HepG2 (cell line): ENCODE results near the gene UGT2B28. TPM values are rescaled to one million over a fixed set of nuclear protein-coding genes. Genes with fewer than 3 reads are reported as not detected.
A peak's percentile ranks its signal among the peaks of the same experiment; 100 is the strongest.
"Not testable (repeated sequence)": the region's sequence is repeated elsewhere in the genome, so short reads cannot be mapped to it uniquely, and the experiment has no call there.

Experiments
- ATAC-seq: fragments of 200-7000 bp; cut with Tn5 transposase; 3 replicates; pipeline ENCODE4 v1.9.1; 2020; ENCODE audit warnings: mild to moderate bottlenecking, moderate library complexity
- Bru-seq: library from RNA; stranded (reverse); fragments of 400-500 nt; gene quantifications from one replicate; lab custom pipeline; 2021; lab: Mats Ljungman, UMichigan
- BruChase-seq, 2 experiments: library from RNA; stranded (reverse); fragments of 400-500 nt; gene quantifications; one replicate each; lab custom pipeline; 2021; lab: Mats Ljungman, UMichigan
- BruUV-seq: library from RNA; stranded (reverse); fragments of 400-500 nt; replicated peaks from 2 replicates; lab custom pipeline; 2021; lab: Mats Ljungman, UMichigan
- CTCF ChIA-PET: fragments of 300-600 bp; formaldehyde crosslinking; extraction: SDS; loops from one replicate; lab custom pipeline; 2021; ENCODE audit warnings: low total read pairs, inconsistent platforms, low intra/inter-chr PET ratio; lab: Yijun Ruan, JAX
- POLR2A ChIA-PET: fragments of 350-600 bp; sonication (Branson Sonifier 250); formaldehyde crosslinking; loops from one replicate; lab custom pipeline; 2020; ENCODE audit warnings: antibody characterized with exemption, inconsistent platforms; lab: Yijun Ruan, JAX
- DNase-seq: peaks from one replicate; pipeline ENCODE4 v3.0.0-alpha.2; 2015; ENCODE audit warnings: low spot score
- FAIRE-seq: peaks from 3 replicates; lab custom pipeline; 2011; peaks lifted over from hg19 to GRCh38; lab: Jason Lieb, UNC
- H2AFZ ChIP-seq: one replicate; pipeline ENCODE4 v1.6.1; 2011; ENCODE audit warnings: low read length, inconsistent platforms
- H3K27ac ChIP-seq: fragments of 300-600 bp; 3 replicates; pipeline ENCODE4 v1.8.0; 2011; ENCODE audit warnings: mixed run types, mild to moderate bottlenecking, mixed read lengths, low read length, inconsistent platforms; ENCODE audit not compliant: insufficient read depth; ENCODE audit errors: extremely low read length
- H3K27me3 ChIP-seq, 2 experiments: fragments of 200-600 bp in 1 of 2; 2 replicates in 1 of 2; 3 replicates in 1 of 2; pipeline versions ENCODE4 v1.6.0 to v1.8.0; 2011; ENCODE audit warnings: low read length in 2 of 2, mild to moderate bottlenecking in 2 of 2, moderate library complexity in 2 of 2, inconsistent platforms in 1 of 2; ENCODE audit not compliant: insufficient read depth in 2 of 2, control insufficient read depth in 1 of 2
- H3K36me3 ChIP-seq, 2 experiments: fragments of 200-600 bp in 1 of 2; replicated peaks in 1 of 2; 2 replicates in 1 of 2; 3 replicates in 1 of 2; pipeline versions ENCODE4 v1.5.1 to v1.8.0; 2011; ENCODE audit warnings: low read length in 2 of 2, inconsistent platforms in 1 of 2; ENCODE audit not compliant: insufficient read depth in 2 of 2, control insufficient read depth in 1 of 2
- H3K4me1 ChIP-seq: 2 replicates; pipeline ENCODE4 v1.5.1; 2012; ENCODE audit warnings: low read length, inconsistent platforms; ENCODE audit not compliant: insufficient read depth
- H3K4me2 ChIP-seq: 2 replicates; pipeline ENCODE4 v1.6.0; 2011; ENCODE audit warnings: low read depth, low read length, inconsistent platforms
- H3K4me3 ChIP-seq, 3 experiments: fragments of 200-600 bp in 1 of 3; sonication (generic), shearing (Covaris generic) in 1 of 3; replicated peaks in 1 of 3; 2 replicates each; pipeline ENCODE4 v1.5.1; 2011 to 2016; ENCODE audit warnings: low read length in 3 of 3, inconsistent platforms in 2 of 3, low read depth in 2 of 3, mild to moderate bottlenecking in 2 of 3, control low read depth in 1 of 3, mixed read lengths in 1 of 3; ENCODE audit not compliant: insufficient read depth in 1 of 3
- H3K79me2 ChIP-seq: one replicate; pipeline ENCODE4 v1.6.1; 2011; ENCODE audit warnings: low read length, inconsistent platforms; ENCODE audit not compliant: insufficient read depth
- H3K9ac ChIP-seq: 2 replicates; pipeline ENCODE4 v1.6.0; 2011; ENCODE audit warnings: mild to moderate bottlenecking, low read depth, low read length, inconsistent platforms; ENCODE audit not compliant: insufficient read depth
- H3K9me3 ChIP-seq: 2 replicates; pipeline ENCODE4 v1.5.1; 2012; ENCODE audit warnings: mild to moderate bottlenecking, low read length
- H4K20me1 ChIP-seq: 2 replicates; pipeline ENCODE4 v1.6.0; 2011; ENCODE audit warnings: inconsistent platforms, mild to moderate bottlenecking, low read length, moderate library complexity; ENCODE audit not compliant: insufficient read depth
- EEA1 ChIP-seq: sonication (generic); formaldehyde crosslinking; IDR thresholded peaks from 2 replicates; pipeline ENCODE4 v1.5.1; 2020; ENCODE audit warnings: mild to moderate bottlenecking, missing genetic modification reagents, borderline replicate concordance
- GATAD2A ChIP-seq: IDR thresholded peaks from 2 replicates; pipeline ENCODE4 v1.6.1; 2016
- RARA ChIP-seq: IDR thresholded peaks from 2 replicates; pipeline ENCODE4 v1.6.1; 2016; ENCODE audit warnings: missing genetic modification reagents, missing compliant biosample characterization
- ZBTB4 ChIP-seq: sonication (generic); formaldehyde crosslinking; IDR thresholded peaks from 2 replicates; pipeline ENCODE4 v1.4.0; 2020; ENCODE audit warnings: missing genetic modification reagents, mild to moderate bottlenecking, borderline replicate concordance
- WGBS: methylation state at CpG from one replicate; pipeline ENCODE4 v1.1.6; 2017; ENCODE audit warnings: low lambda C conversion rate; 5-methylcytosine and 5-hydroxymethylcytosine counted together
- in situ Hi-C: cut with HindIII; loops from 2 replicates; pipeline ENCODE4 v1.10.0; 2017; ENCODE audit warnings: low pct_unique_long_range_greater_than_20kb; ENCODE audit not compliant: extremely low pct_ligation_motif_present
- intact Hi-C: fragments of 100-400 bp; cut with micrococcal nuclease; formaldehyde crosslinking; loops from one replicate; pipeline ENCODE4 v1.10.0; 2022; ENCODE audit not compliant: unreplicated experiment
- long read RNA-seq, 2 experiments: library from RNA in 1 of 2; library from polyadenylated mRNA in 1 of 2; stranded (forward) in 1 of 2; unstranded in 1 of 2; transcript quantifications; one replicate each; pipeline ENCODE4 v2.0.0, GENCODE V29; 2019 to 2022
- polyA minus RNA-seq, 3 experiments: library from RNA; depleted of rRNA, polyadenylated mRNA; stranded (reverse); fragments of >200 nt; gene quantifications; 2 replicates each; pipeline ENCODE4 v1.2.3, GENCODE V29; 2011; ENCODE audit warnings: low replicate concordance in 1 of 3
- polyA plus RNA-seq, 8 experiments: library from polyadenylated mRNA; depleted of rRNA in 3 of 8; stranded (reverse) in 7 of 8; unstranded in 1 of 8; fragments of >200 nt; fragmentation: Illumina TruSeq in 4 of 8; extraction: Trizol in 4 of 8; gene quantifications; 2 replicates each; pipeline versions ENCODE4 v1.2.1 to v1.2.3, GENCODE V29; 2011 to 2016; ENCODE audit warnings: low read depth in 4 of 8, missing spikeins in 1 of 8, mixed read lengths in 1 of 8; ENCODE audit not compliant: insufficient read depth in 1 of 8
- total RNA-seq, 5 experiments: library from RNA; depleted of rRNA; stranded (reverse); fragments of >200 nt; fragmentation: Illumina TruSeq; extraction: Trizol; gene quantifications; 2 replicates each; pipeline ENCODE4 v1.2.3, GENCODE V29; 2016; ENCODE audit warnings: low read depth in 1 of 5

UGT2B28 gene
- total RNA-seq (2016; rRNA removed; fragmentation: Illumina TruSeq; extraction: Trizol) = 0.11 TPM in 1 of 2 replicates, not detected in the other
- not detected in 2 replicates for total RNA-seq (2016; cell fraction: cytosol; rRNA removed; fragmentation: Illumina TruSeq; extraction: Trizol; ENCODE audit: low read depth)
- total RNA-seq (2016; cell fraction: insoluble cytoplasmic fraction; rRNA removed; fragmentation: Illumina TruSeq; extraction: Trizol) = 0.09 TPM in 1 of 2 replicates, not detected in the other
- not detected in 2 replicates for total RNA-seq (2016; cell fraction: membrane; rRNA removed; fragmentation: Illumina TruSeq; extraction: Trizol)
- not detected in 2 replicates for total RNA-seq (2016; cell fraction: nucleus; rRNA removed; fragmentation: Illumina TruSeq; extraction: Trizol)
- polyA plus RNA-seq (2011; rRNA removed) = not detected in 2 replicates
- not detected in 2 replicates for polyA plus RNA-seq (2011; cell fraction: cytosol; rRNA removed)
- not detected in 2 replicates for polyA plus RNA-seq (2011; cell fraction: nucleus; rRNA removed)
- 0.08 TPM in 1 of 2 replicates, not detected in the other for polyA plus RNA-seq (2012)
- polyA plus RNA-seq (2016; cell fraction: cytosol; fragmentation: Illumina TruSeq; extraction: Trizol; ENCODE audit: low read depth) = not detected in 2 replicates
- polyA plus RNA-seq (2016; cell fraction: insoluble cytoplasmic fraction; fragmentation: Illumina TruSeq; extraction: Trizol; ENCODE audit: low read depth) = not detected in 2 replicates
- 0.08 TPM in 1 of 2 replicates, not detected in the other for polyA plus RNA-seq (2016; cell fraction: membrane; fragmentation: Illumina TruSeq; extraction: Trizol; ENCODE audit: low read depth)
- polyA plus RNA-seq (2016; cell fraction: nucleus; fragmentation: Illumina TruSeq; extraction: Trizol; ENCODE audit: insufficient read depth, low read depth) = not detected in 2 replicates
- polyA minus RNA-seq (2011; rRNA and poly(A)+ RNA removed; ENCODE audit: low replicate concordance) = not detected in 2 replicates
- not detected in 2 replicates for polyA minus RNA-seq (2011; cell fraction: cytosol; rRNA and poly(A)+ RNA removed)
- polyA minus RNA-seq (2011; cell fraction: nucleus; rRNA and poly(A)+ RNA removed) = not detected in 2 replicates
- percentile 1 among the genes with signal in this experiment for Bru-seq, nascent RNA
- percentile 16 among the genes with signal in this experiment for BruChase-seq, experiment 1, labeled RNA remaining after a 6-hour chase
- percentile 15 among the genes with signal in this experiment for BruChase-seq, experiment 2, labeled RNA remaining after a 2-hour chase
- long read RNA-seq, experiment 1 = 0 reads
- long read RNA-seq, experiment 2 = 0 reads

GRCh38 chr4:69280081-69280480, at the start of gene UGT2B28:
Gene UGT2B28, plus strand, starts transcription at chr4:69280475. Its CDS starts 26 bp downstream, at chr4:69280501.
- H3K4me2 ChIP-seq, H3K9me3 ChIP-seq, FAIRE-seq, CTCF ChIA-PET, H3K9ac ChIP-seq, H3K27ac ChIP-seq, ATAC-seq, H4K20me1 ChIP-seq, in situ Hi-C loops, H3K27me3 ChIP-seq, H3K4me3 ChIP-seq, H3K36me3 ChIP-seq, BruUV-seq, H2AFZ ChIP-seq, POLR2A ChIA-PET, H3K79me2 ChIP-seq, H3K4me1 ChIP-seq, intact Hi-C loops, DNase-seq: not testable (repeated sequence)
- 35% methylated on average over 4 of the region's 4 CpGs for WGBS

GRCh38 chr4:69239092-69239491, 41.2 kb upstream of the UGT2B28 start:
- no peak overlapping the region for H3K27ac ChIP-seq
- H3K4me2 ChIP-seq = peak overlapping the region; percentile 43; the same call in 1 of the 2 replicates
- intact Hi-C loops = no loop called here
- POLR2A ChIA-PET = no interaction called here
- TF ChIP-seq ZBTB4 (no peak), RARA (peak; percentile 34; the same call in 1 of the 2 replicates), GATAD2A (CRISPR knock-in tag) (no peak), EEA1 (CRISPR knock-in tag) (no peak)
- no peaks in the 10 kb centered on the region for H3K79me2 ChIP-seq
- no peaks in the 10 kb centered on the region for H4K20me1 ChIP-seq
- no TSS peak for BruUV-seq
- DNase-seq (no peak), ATAC-seq (no peak), FAIRE-seq (no peak)
- 38% methylated on average over 2 of the region's 2 CpGs for WGBS
- in situ Hi-C loops = no loop called here
- CTCF ChIA-PET = no interaction called here
- no peaks in the 10 kb centered on the region for H3K9me3 ChIP-seq
- no peaks in the 10 kb centered on the region for H3K27me3 ChIP-seq
- no peaks in the 10 kb centered on the region for H3K36me3 ChIP-seq
- H2AFZ ChIP-seq = no peak overlapping the region
- no peak overlapping the region for H3K9ac ChIP-seq
- H3K4me3 ChIP-seq = no peak overlapping the region; a peak in 1 of 6 replicates
- H3K4me1 ChIP-seq = peaks cover 32% of the 10 kb centered on the region
